Stimulated activated memory B cell treated with anti-CD40 and anti-IgM and Interleukin-4, amounts not matched to agents 10 μg/mL and 1 μg/mL and 100 μg/mL, for 72 hours (primary cell): ENCODE measurements around the gene SDHA.
A peak's percentile ranks its signal among the peaks of the same experiment; 100 is the strongest.
"Not testable (repeated sequence)": the region's sequence is repeated elsewhere in the genome, so short reads cannot be mapped to it uniquely, and the experiment has no call there.

Experiments used
- ATAC-seq: fragments of 150-1000 bp; cut with Tn5 transposase; 2 replicates; pipeline ENCODE4 v1.10.0; 2021
- H3K27ac Mint-ChIP-seq: one replicate; pipeline ENCODE4 v1.8.0; 2022; ENCODE audit warnings: mild to moderate bottlenecking, mixed read lengths
- H3K27me3 Mint-ChIP-seq: one replicate; pipeline ENCODE4 v1.8.0; 2022; ENCODE audit warnings: mixed read lengths
- H3K36me3 Mint-ChIP-seq: one replicate; pipeline ENCODE4 v1.8.0; 2022; ENCODE audit warnings: mixed read lengths
- H3K4me1 Mint-ChIP-seq: one replicate; pipeline ENCODE4 v1.8.0; 2022; ENCODE audit warnings: mixed read lengths
- H3K4me3 Mint-ChIP-seq: one replicate; pipeline ENCODE4 v1.8.0; 2022; ENCODE audit warnings: mild to moderate bottlenecking, moderate library complexity, mixed read lengths
- H3K9me3 Mint-ChIP-seq: one replicate; pipeline ENCODE4 v1.8.0; 2022; ENCODE audit warnings: mixed read lengths

The SDHA gene

GRCh38 chr5:217494-218456, at the start of gene SDHA, which contains the start of gene CCDC127:
Gene SDHA (plus strand): TSS chr5:218320. CDS start chr5:218356, 36 bp downstream.
Gene CCDC127 (minus strand): TSS chr5:218153. CDS start chr5:216849, 1,304 bp downstream.
- H3K9me3 Mint-ChIP-seq, H3K27me3 Mint-ChIP-seq: not testable (repeated sequence)
- peaks cover 75% of the 10 kb centered on the region for H3K4me1 Mint-ChIP-seq
- peak within 1 kb of the TSS; percentile 91 for H3K4me3 Mint-ChIP-seq
- ATAC-seq: peak; percentile 93
- peaks cover 20% of the 10 kb centered on the region for H3K36me3 Mint-ChIP-seq
- peak within 1 kb of the TSS; percentile 89 for H3K27ac Mint-ChIP-seq

- H3K36me3 Mint-ChIP-seq: no peaks in the 10 kb centered on the region
- H3K27ac Mint-ChIP-seq: no peak overlapping the region
- no peaks in the 10 kb centered on the region for H3K9me3 Mint-ChIP-seq
- no peak for ATAC-seq
- no peaks in the 10 kb centered on the region for H3K4me1 Mint-ChIP-seq
- peaks cover 19% of the 10 kb centered on the region for H3K27me3 Mint-ChIP-seq
- H3K4me3 Mint-ChIP-seq: no peak overlapping the region
Measured at GRCh38 chr5:169071-169727, 48.9 kb upstream of the SDHA start.

GRCh38 chr5:169728-170094, 48.4 kb upstream of the SDHA start:
- Mint-ChIP-seq H3K27me3 (peaks cover 22% of the 10 kb centered on the region), H3K27ac (no peak overlapping the region), H3K4me3 (no peak overlapping the region), H3K9me3 (no peaks in the 10 kb centered on the region), H3K4me1 (no peaks in the 10 kb centered on the region), H3K36me3 (no peaks in the 10 kb centered on the region)
- no peak for ATAC-seq

GRCh38 chr5:170971-171800, 46.9 kb upstream of the SDHA start:
- Mint-ChIP-seq H3K27ac (no peak overlapping the region), H3K4me3 (no peak overlapping the region), H3K4me1 (no peaks in the 10 kb centered on the region), H3K27me3 (peaks cover 30% of the 10 kb centered on the region), H3K9me3 (no peaks in the 10 kb centered on the region), H3K36me3 (no peaks in the 10 kb centered on the region)
- ATAC-seq: no peak

- no peaks in the 10 kb centered on the region for H3K4me1 Mint-ChIP-seq
- no peaks in the 10 kb centered on the region for H3K9me3 Mint-ChIP-seq
- no peaks in the 10 kb centered on the region for H3K36me3 Mint-ChIP-seq
- H3K27ac Mint-ChIP-seq: no peak overlapping the region
- peaks cover 30% of the 10 kb centered on the region for H3K27me3 Mint-ChIP-seq
- ATAC-seq: no peak
- H3K4me3 Mint-ChIP-seq: no peak overlapping the region
Measured at GRCh38 chr5:171801-172331, 46.3 kb upstream of the SDHA start.

- no peak for ATAC-seq
- Mint-ChIP-seq H3K9me3 (no peaks in the 10 kb centered on the region), H3K4me3 (no peak overlapping the region), H3K36me3 (no peaks in the 10 kb centered on the region), H3K27me3 (peaks cover 30% of the 10 kb centered on the region), H3K4me1 (no peaks in the 10 kb centered on the region), H3K27ac (no peak overlapping the region)
Measured at GRCh38 chr5:172421-172820, 45.7 kb upstream of the SDHA start.

GRCh38 chr5:172841-173251, 45.3 kb upstream of the SDHA start:
- no peak overlapping the region for H3K27ac Mint-ChIP-seq
- no peaks in the 10 kb centered on the region for H3K9me3 Mint-ChIP-seq
- no peak for ATAC-seq
- H3K36me3 Mint-ChIP-seq: no peaks in the 10 kb centered on the region
- no peak overlapping the region for H3K4me3 Mint-ChIP-seq
- H3K4me1 Mint-ChIP-seq: no peaks in the 10 kb centered on the region
- peaks cover 30% of the 10 kb centered on the region for H3K27me3 Mint-ChIP-seq

GRCh38 chr5:173392-174290, 44.5 kb upstream of the SDHA start:
- H3K27ac Mint-ChIP-seq: no peak overlapping the region
- no peak for ATAC-seq
- H3K36me3 Mint-ChIP-seq: no peaks in the 10 kb centered on the region
- H3K27me3 Mint-ChIP-seq: peaks cover 30% of the 10 kb centered on the region
- H3K9me3 Mint-ChIP-seq: no peaks in the 10 kb centered on the region
- no peak overlapping the region for H3K4me3 Mint-ChIP-seq
- H3K4me1 Mint-ChIP-seq: no peaks in the 10 kb centered on the region

GRCh38 chr5:174291-174600, 43.9 kb upstream of the SDHA start:
- Mint-ChIP-seq H3K9me3 (no peaks in the 10 kb centered on the region), H3K4me1 (no peaks in the 10 kb centered on the region), H3K27ac (no peak overlapping the region), H3K4me3 (no peak overlapping the region), H3K36me3 (no peaks in the 10 kb centered on the region), H3K27me3 (peaks cover 36% of the 10 kb centered on the region)
- ATAC-seq: no peak

- peaks cover 43% of the 10 kb centered on the region for H3K27me3 Mint-ChIP-seq
- no peak overlapping the region for H3K27ac Mint-ChIP-seq
- no peaks in the 10 kb centered on the region for H3K9me3 Mint-ChIP-seq
- H3K4me1 Mint-ChIP-seq: no peaks in the 10 kb centered on the region
- no peaks in the 10 kb centered on the region for H3K36me3 Mint-ChIP-seq
- no peak for ATAC-seq
- no peak overlapping the region for H3K4me3 Mint-ChIP-seq
Measured at GRCh38 chr5:174876-175465, 43.1 kb upstream of the SDHA start.

GRCh38 chr5:176296-176823, 41.8 kb upstream of the SDHA start:
- Mint-ChIP-seq H3K9me3 (no peaks in the 10 kb centered on the region), H3K27ac (no peak overlapping the region), H3K4me3 (no peak overlapping the region), H3K27me3 (peaks cover 57% of the 10 kb centered on the region), H3K4me1 (no peaks in the 10 kb centered on the region), H3K36me3 (no peaks in the 10 kb centered on the region)
- ATAC-seq: no peak

- no peak overlapping the region for H3K4me3 Mint-ChIP-seq
- no peak overlapping the region for H3K27ac Mint-ChIP-seq
- H3K9me3 Mint-ChIP-seq: no peaks in the 10 kb centered on the region
- peaks cover 64% of the 10 kb centered on the region for H3K27me3 Mint-ChIP-seq
- H3K4me1 Mint-ChIP-seq: no peaks in the 10 kb centered on the region
- H3K36me3 Mint-ChIP-seq: no peaks in the 10 kb centered on the region
- ATAC-seq: no peak
Measured at GRCh38 chr5:178110-178509, 40.0 kb upstream of the SDHA start.

- Mint-ChIP-seq H3K4me1 (no peaks in the 10 kb centered on the region), H3K27ac (no peak overlapping the region), H3K4me3 (no peak overlapping the region), H3K36me3 (no peaks in the 10 kb centered on the region), H3K9me3 (no peaks in the 10 kb centered on the region), H3K27me3 (peaks cover 53% of the 10 kb centered on the region)
- peak; percentile 14 for ATAC-seq
Measured at GRCh38 chr5:179401-179800, 38.7 kb upstream of the SDHA start.
